HCT116 (cell line): Measurements from ENCODE around the gene RHOH. TPM values are rescaled to one million over a fixed set of nuclear protein-coding genes. Genes with fewer than 3 reads are reported as not detected.

Experiments used
- ATAC-seq: fragments of 200-7000 bp; cut with Tn5 transposase; 2 replicates; pipeline ENCODE4 v1.9.1; 2020; ENCODE audit warnings: mild to moderate bottlenecking, moderate library complexity
- BruUV-seq: library from RNA; stranded (reverse); fragments of 400-500 nt; replicated peaks from 2 replicates; lab custom pipeline; 2021; lab: Mats Ljungman, UMichigan
- CTCF ChIA-PET: fragments of 300-600 bp; sonication (Branson Sonifier 250); formaldehyde crosslinking; loops from one replicate; lab custom pipeline; 2021; ENCODE audit warnings: antibody characterized with exemption; lab: Charles Lee
- POLR2A ChIA-PET: fragments of 300-600, 350-600 bp; sonication (Branson Sonifier 250); formaldehyde crosslinking; loops from one replicate; lab custom pipeline; 2021; ENCODE audit warnings: antibody characterized with exemption; lab: Charles Lee
- RAD21 ChIA-PET, 2 experiments: fragments of 300-600 bp; sonication (Branson Sonifier 250); formaldehyde crosslinking; loops; one replicate each; lab custom pipeline; 2023; ENCODE audit warnings: low total read pairs in 2 of 2; ENCODE audit not compliant: uncharacterized antibody in 2 of 2, unreplicated experiment in 2 of 2, low non-redundant PET in 1 of 2; lab: Charles Lee
- DNase-seq: peaks from one replicate; pipeline ENCODE4 v3.0.0-alpha.2; 2010; ENCODE audit warnings: low read depth, low spot score
- H2AFZ ChIP-seq: fragments of 200-600 bp; shearing (Covaris generic), sonication (generic); 2 replicates; pipeline ENCODE4 v1.6.1; 2017; ENCODE audit warnings: low read depth, mixed run types, mixed read lengths, antibody characterized with exemption, low read length; ENCODE audit not compliant: poor library complexity, severe bottlenecking
- H3K27ac ChIP-seq: 2 replicates; pipeline ENCODE4 v1.5.1; 2012; ENCODE audit warnings: low read depth, low read length
- H3K27me3 ChIP-seq: fragments of 200-600 bp; sonication (generic); 2 replicates; pipeline ENCODE4 v1.6.1; 2016; ENCODE audit warnings: mixed run types, low read length, mixed read lengths; ENCODE audit not compliant: insufficient read depth
- H3K36me3 ChIP-seq, 2 experiments: fragments of 200-500 bp in 1 of 2; fragments of 200-600 bp in 1 of 2; sonication (Bioruptor generic) in 1 of 2; sonication (generic) in 1 of 2; 2 replicates each; pipeline versions ENCODE4 v1.5.1 to v1.6.1; 2014 to 2016; ENCODE audit warnings: low read length in 2 of 2, inconsistent platforms in 1 of 2, mixed read lengths in 1 of 2, mixed run types in 1 of 2; ENCODE audit not compliant: insufficient read depth in 2 of 2, control insufficient read depth in 1 of 2
- H3K4me1 ChIP-seq, 2 experiments: fragments of 200-600 bp in 1 of 2; sonication (generic) in 1 of 2; 2 replicates each; pipeline versions ENCODE4 v1.5.1 to v1.6.1; 2012 to 2017; ENCODE audit warnings: low read length in 2 of 2, inconsistent platforms in 1 of 2, mild to moderate bottlenecking in 1 of 2, mixed read lengths in 1 of 2, mixed run types in 1 of 2, moderate library complexity in 1 of 2; ENCODE audit not compliant: insufficient read depth in 2 of 2, control insufficient read depth in 1 of 2
- H3K4me2 ChIP-seq: fragments of 200-600 bp; sonication (generic); 2 replicates; pipeline ENCODE4 v1.6.1; 2017; ENCODE audit warnings: mixed run types, low read length, mixed read lengths
- H3K4me3 ChIP-seq, 2 experiments: fragments of 200-600 bp in 1 of 2; sonication (generic) in 1 of 2; replicated peaks in 1 of 2; 2 replicates each; pipeline ENCODE4 v1.5.1; 2011 to 2016; ENCODE audit warnings: low read length in 2 of 2, control low read depth in 1 of 2, low read depth in 1 of 2, mild to moderate bottlenecking in 1 of 2, mixed read lengths in 1 of 2, mixed run types in 1 of 2
- H3K79me2 ChIP-seq: fragments of 200-600 bp; sonication (generic); 2 replicates; pipeline ENCODE4 v1.6.1; 2017; ENCODE audit warnings: mild to moderate bottlenecking, mixed run types, low read length, moderate library complexity, mixed read lengths; ENCODE audit not compliant: insufficient read depth
- H3K9ac ChIP-seq: fragments of 200-600 bp; sonication (generic); 2 replicates; pipeline ENCODE4 v1.6.1; 2016; ENCODE audit warnings: low read length, mixed read lengths
- H3K9me2 ChIP-seq: fragments of 200-600 bp; sonication (generic), shearing (Covaris generic); 2 replicates; pipeline ENCODE4 v1.6.1; 2017; ENCODE audit warnings: mixed run types, mild to moderate bottlenecking, moderate library complexity; ENCODE audit not compliant: insufficient read depth
- H3K9me3 ChIP-seq, 2 experiments: fragments of 200-500 bp in 1 of 2; fragments of 200-600 bp in 1 of 2; sonication (Bioruptor generic) in 1 of 2; sonication (generic) in 1 of 2; 2 replicates each; pipeline ENCODE4 v1.6.1; 2014 to 2017; ENCODE audit warnings: low read length in 2 of 2, mixed read lengths in 2 of 2, inconsistent platforms in 1 of 2, low read depth in 1 of 2, mild to moderate bottlenecking in 1 of 2, mixed run types in 1 of 2, moderate library complexity in 1 of 2; ENCODE audit not compliant: control insufficient read depth in 1 of 2, insufficient read depth in 1 of 2
- H4K20me1 ChIP-seq: fragments of 200-600 bp; sonication (generic), shearing (Covaris generic); 2 replicates; pipeline ENCODE4 v1.6.1; 2017; ENCODE audit warnings: mixed run types, mild to moderate bottlenecking, moderate library complexity; ENCODE audit not compliant: insufficient read depth
- CBX3 ChIP-seq: IDR thresholded peaks from 2 replicates; pipeline ENCODE4 v1.6.1; 2012; ENCODE audit warnings: low read depth
- ELF1 ChIP-seq: IDR thresholded peaks from 2 replicates; pipeline ENCODE4 v1.6.1; 2012; ENCODE audit warnings: low read depth, borderline replicate concordance
- EZH2phosphoT487 ChIP-seq: fragments of 200-600 bp; IDR thresholded peaks from 2 replicates; pipeline ENCODE4 v1.6.1; 2018; ENCODE audit warnings: antibody characterized with exemption, borderline replicate concordance
- JUND ChIP-seq: IDR thresholded peaks from 2 replicates; pipeline ENCODE4 v1.6.1; 2012
- POLR2A ChIP-seq: IDR thresholded peaks from 2 replicates; pipeline ENCODE4 v1.7.0; 2011; ENCODE audit warnings: borderline replicate concordance; ENCODE audit not compliant: insufficient read depth, insufficient read length; ENCODE audit errors: extremely low read depth
- RAD21 ChIP-seq: IDR thresholded peaks from 2 replicates; pipeline ENCODE4 v1.6.1; 2012; ENCODE audit warnings: low read depth, mild to moderate bottlenecking
- REST ChIP-seq: IDR thresholded peaks from 2 replicates; pipeline ENCODE4 v1.6.1; 2012; ENCODE audit warnings: low read depth
- SIN3A ChIP-seq: IDR thresholded peaks from 2 replicates; pipeline ENCODE4 v1.6.1; 2012; ENCODE audit warnings: low read depth
- SP1 ChIP-seq: IDR thresholded peaks from 2 replicates; pipeline ENCODE4 v1.6.1; 2012; ENCODE audit warnings: low read depth
- intact Hi-C: fragments of 100-400 bp; cut with micrococcal nuclease; formaldehyde crosslinking; loops from 2 replicates; pipeline ENCODE4 v1.10.0; 2022
- total RNA-seq: library from RNA; stranded (reverse); gene quantifications from one replicate; pipeline ENCODE4 v1.2.1, GENCODE V29; 2021; ENCODE audit not compliant: unreplicated experiment

The RHOH gene
- total RNA-seq, 1 experiment from 2014 or later = 0.74 TPM

GRCh38 chr4:40185830-40186664 is 10.8 kb upstream of the RHOH start:
- CTCF ChIA-PET = no interaction called here
- ATAC-seq = no peak
- POLR2A ChIA-PET = no interaction called here

DNA sequence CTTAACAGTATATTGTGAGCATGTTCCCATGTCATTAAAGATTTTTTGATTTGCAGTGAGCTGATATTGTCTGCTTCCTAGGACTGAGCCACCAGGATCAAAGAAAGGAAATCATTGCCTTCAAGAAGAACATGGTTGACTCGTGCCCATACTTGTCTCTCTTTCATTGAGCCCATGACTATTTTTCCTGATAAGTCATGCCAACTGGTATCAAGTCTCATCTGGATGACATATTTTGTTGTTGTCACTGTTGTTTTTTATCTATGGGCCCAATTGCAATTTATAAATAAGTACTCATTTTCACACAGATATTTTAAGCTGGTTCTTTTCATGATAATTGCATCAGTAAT is 10.2 kb upstream of the RHOH start:
- ATAC-seq (no peak), DNase-seq (no peak)
- Histone ChIP-seq H3K4me3 (no peak overlapping the region), H4K20me1 (no peaks in the 10 kb centered on the region), H3K4me1 (peaks cover 0 to 9% of the 10 kb centered on the region in 2 experiments; a peak in 1 of 4 replicates), H3K9me2 (no peaks in the 10 kb centered on the region; the same call in 1 of the 2 replicates), H3K36me3 (no peaks in the 10 kb centered on the region), H3K9me3 (no peaks in the 10 kb centered on the region), H3K79me2 (no peaks in the 10 kb centered on the region), H3K27me3 (no peaks in the 10 kb centered on the region), H3K9ac (no peak overlapping the region), H3K4me2 (no peak overlapping the region), H3K27ac (no peak overlapping the region), H2AFZ (no peak overlapping the region)
- TF ChIP-seq POLR2A (no peak), JUND (no peak), ELF1 (no peak), CBX3 (no peak), SP1 (no peak), RAD21 (no peak), REST (no peak)
- CTCF ChIA-PET = no interaction called here
- intact Hi-C loops = no loop called here
- no TSS peak for BruUV-seq
- POLR2A ChIA-PET = no interaction called here
- RAD21 ChIA-PET = no interaction called here

More at GRCh38 chr4:40185830-40186664, 10.8 kb upstream of the RHOH start:
- no peak overlapping the region for H3K4me3 ChIP-seq
- BruUV-seq = no TSS peak
- RAD21 ChIA-PET = no interaction called here
- TF ChIP-seq SIN3A (no peak), EZH2phosphoT487 (no peak)
- TF ChIP-seq, all 23 proteins: peak for 0
- Histone ChIP-seq H3K4me2 (no peak overlapping the region), H3K4me1 (peaks cover 0 to 9% of the 10 kb centered on the region in 2 experiments; a peak in 1 of 4 replicates), H2AFZ (peak overlapping the region; percentile 16), H3K36me3 (no peaks in the 10 kb centered on the region), H4K20me1 (no peaks in the 10 kb centered on the region), H3K9ac (no peak overlapping the region), H3K79me2 (no peaks in the 10 kb centered on the region), H3K9me2 (no peaks in the 10 kb centered on the region; the same call in 1 of the 2 replicates), H3K27me3 (no peaks in the 10 kb centered on the region), H3K27ac (no peak overlapping the region), H3K9me3 (no peaks in the 10 kb centered on the region)
- DNase-seq = no peak
- intact Hi-C loops = no loop called here
